Measurements from ENCODE around the gene GABRG3. TPM values are rescaled to one million over a fixed set of nuclear protein-coding genes. Genes with fewer than 3 reads are reported as not detected.

Gene GABRG3
- total RNA-seq, 4 donors from 2014 or later, result 0.97 to 3.9 (median 3.6) TPM; not detected in 1

- Histone ChIP-seq H3K27me3 (no peaks in the 10 kb centered on the region), H3K9me3 (no peaks in the 10 kb centered on the region), H3K4me1 (no peaks in the 10 kb centered on the region), H3K36me3 (no peaks in the 10 kb centered on the region), H3K4me3 (no peak overlapping the region), H3K27ac (no peak overlapping the region)
- no peak for DNase-seq (ENCODE audit: low spot score in 2 of 2)
- WGBS, result 72% methylated on average over 8 of the region's 8 CpGs
- no peak for TF ChIP-seq POLR2AphosphoS5 (IDR thresholded peaks at IDR 0.05)
- TF ChIP-seq, protein P1, sequence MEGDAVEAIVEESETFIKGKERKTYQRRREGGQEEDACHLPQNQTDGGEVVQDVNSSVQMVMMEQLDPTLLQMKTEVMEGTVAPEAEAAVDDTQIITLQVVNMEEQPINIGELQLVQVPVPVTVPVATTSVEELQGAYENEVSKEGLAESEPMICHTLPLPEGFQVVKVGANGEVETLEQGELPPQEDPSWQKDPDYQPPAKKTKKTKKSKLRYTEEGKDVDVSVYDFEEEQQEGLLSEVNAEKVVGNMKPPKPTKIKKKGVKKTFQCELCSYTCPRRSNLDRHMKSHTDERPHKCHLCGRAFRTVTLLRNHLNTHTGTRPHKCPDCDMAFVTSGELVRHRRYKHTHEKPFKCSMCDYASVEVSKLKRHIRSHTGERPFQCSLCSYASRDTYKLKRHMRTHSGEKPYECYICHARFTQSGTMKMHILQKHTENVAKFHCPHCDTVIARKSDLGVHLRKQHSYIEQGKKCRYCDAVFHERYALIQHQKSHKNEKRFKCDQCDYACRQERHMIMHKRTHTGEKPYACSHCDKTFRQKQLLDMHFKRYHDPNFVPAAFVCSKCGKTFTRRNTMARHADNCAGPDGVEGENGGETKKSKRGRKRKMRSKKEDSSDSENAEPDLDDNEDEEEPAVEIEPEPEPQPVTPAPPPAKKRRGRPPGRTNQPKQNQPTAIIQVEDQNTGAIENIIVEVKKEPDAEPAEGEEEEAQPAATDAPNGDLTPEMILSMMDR (IDR thresholded peaks at IDR 0.05), result no peak
- no peak for TF ChIP-seq POLR2A (IDR thresholded peaks at IDR 0.05)
Observed at GRCh38 chr15:27218426-27218825, 247.4 kb downstream of the GABRG3 start.

DNA sequence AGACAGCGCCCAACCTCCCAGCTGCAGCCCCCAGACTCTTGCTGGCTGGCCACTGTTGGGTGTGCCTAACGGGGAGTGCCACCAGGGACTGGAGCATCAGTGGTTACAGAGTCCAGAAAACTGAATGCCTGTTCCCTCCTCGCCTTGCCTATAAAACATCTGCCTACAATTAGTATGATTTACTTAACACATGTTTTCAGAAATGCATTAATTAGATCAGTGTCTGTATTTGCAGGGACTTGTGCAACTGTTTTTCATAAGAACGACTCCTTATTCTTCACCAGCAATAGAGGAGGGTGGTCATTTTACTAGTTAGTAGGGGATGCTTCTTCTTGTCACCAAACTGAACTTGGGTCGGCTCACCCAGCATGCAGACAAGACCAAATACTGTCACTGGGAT, 248.7 kb downstream of the GABRG3 start:
- WGBS, result 68% methylated on average over 5 of the region's 5 CpGs
- Histone ChIP-seq H3K4me1 (no peaks in the 10 kb centered on the region), H3K27ac (no peak overlapping the region), H3K36me3 (no peaks in the 10 kb centered on the region), H3K4me3 (no peak overlapping the region), H3K9me3 (no peaks in the 10 kb centered on the region), H3K27me3 (no peaks in the 10 kb centered on the region)
- TF ChIP-seq POLR2A (IDR thresholded peaks at IDR 0.05) (no peak), POLR2AphosphoS5 (IDR thresholded peaks at IDR 0.05) (no peak), EP300 (IDR thresholded peaks at IDR 0.05) (no peak)
- TF ChIP-seq, protein P1 (IDR thresholded peaks at IDR 0.05), result no peak
- no peak for DNase-seq (ENCODE audit: low spot score in 2 of 2)

- WGBS, result 95% methylated on average over 4 of the region's 4 CpGs
- Histone ChIP-seq H3K4me3 (no peak overlapping the region), H3K9me3 (no peaks in the 10 kb centered on the region), H3K27ac (no peak overlapping the region), H3K36me3 (no peaks in the 10 kb centered on the region), H3K27me3 (no peaks in the 10 kb centered on the region), H3K4me1 (no peaks in the 10 kb centered on the region)
- no peak for DNase-seq (ENCODE audit: low spot score in 2 of 2)
- TF ChIP-seq EP300 (IDR thresholded peaks at IDR 0.05) (no peak), POLR2AphosphoS5 (IDR thresholded peaks at IDR 0.05) (no peak), POLR2A (IDR thresholded peaks at IDR 0.05) (no peak)
- TF ChIP-seq, protein P1 (IDR thresholded peaks at IDR 0.05), result no peak
Observed at GRCh38 chr15:27220199-27220598, 249.2 kb downstream of the GABRG3 start.

- no peaks in the 10 kb centered on the region for H3K9me3 ChIP-seq
- H3K4me3 ChIP-seq, result no peak overlapping the region
- TF ChIP-seq POLR2A (IDR thresholded peaks at IDR 0.05), result no peak
- no peak for TF ChIP-seq EP300 (IDR thresholded peaks at IDR 0.05)
- TF ChIP-seq, protein P1 (IDR thresholded peaks at IDR 0.05), result no peak
- no peak for TF ChIP-seq POLR2AphosphoS5 (IDR thresholded peaks at IDR 0.05)
- no peaks in the 10 kb centered on the region for H3K27me3 ChIP-seq
- WGBS, result 70% methylated on average over 4 of the region's 4 CpGs
- no peak for DNase-seq (ENCODE audit: low spot score in 2 of 2)
- H3K4me1 ChIP-seq, result no peaks in the 10 kb centered on the region
- no peak overlapping the region for H3K27ac ChIP-seq
- H3K36me3 ChIP-seq, result no peaks in the 10 kb centered on the region
Observed at GRCh38 chr15:27222479-27222878, 251.5 kb downstream of the GABRG3 start.

- no peaks in the 10 kb centered on the region for H3K27me3 ChIP-seq
- no peaks in the 10 kb centered on the region for H3K36me3 ChIP-seq
- H3K27ac ChIP-seq, result no peak overlapping the region
- no peaks in the 10 kb centered on the region for H3K4me1 ChIP-seq
- WGBS, result 20% methylated on average over 2 of the region's 2 CpGs
- no peak for DNase-seq (ENCODE audit: low spot score in 2 of 2)
- no peaks in the 10 kb centered on the region for H3K9me3 ChIP-seq
- no peak overlapping the region for H3K4me3 ChIP-seq
- TF ChIP-seq EP300 (IDR thresholded peaks at IDR 0.05), result no peak
Observed at GRCh38 chr15:27223179-27223578, 252.2 kb downstream of the GABRG3 start.

DNA sequence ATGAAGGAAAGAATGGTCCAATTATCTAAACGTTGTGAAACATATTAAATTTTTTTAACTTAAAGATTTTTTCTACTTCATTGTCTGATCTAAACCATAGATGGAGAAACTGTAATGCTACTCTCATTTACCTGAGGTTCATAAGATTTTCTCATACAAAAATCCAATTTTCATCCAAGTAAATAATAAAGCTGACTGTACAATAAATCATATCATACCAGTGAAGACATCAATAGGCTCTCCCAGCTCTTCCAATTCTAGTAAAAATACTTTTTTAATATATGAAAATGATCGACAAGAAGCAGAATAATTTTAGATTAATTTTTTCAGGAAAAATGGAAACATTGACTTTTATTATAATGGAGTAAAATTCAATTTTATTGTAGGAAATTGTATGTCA, 260.8 kb downstream of the GABRG3 start:
- Histone ChIP-seq H3K9me3 (no peaks in the 10 kb centered on the region), H3K4me1 (no peaks in the 10 kb centered on the region), H3K27me3 (no peaks in the 10 kb centered on the region), H3K27ac (no peak overlapping the region), H3K4me3 (no peak overlapping the region), H3K36me3 (no peaks in the 10 kb centered on the region)
- no peak for DNase-seq (ENCODE audit: low spot score in 2 of 2)
- WGBS, result 66% methylated on average over 2 of the region's 2 CpGs
- TF ChIP-seq EP300 (IDR thresholded peaks at IDR 0.05) (no peak), POLR2AphosphoS5 (IDR thresholded peaks at IDR 0.05) (no peak), POLR2A (IDR thresholded peaks at IDR 0.05) (no peak)
- TF ChIP-seq, protein P1 (IDR thresholded peaks at IDR 0.05), result no peak
